IMR-90 (cell line): ENCODE data around the gene MICB.

Source experiments
- FOS ChIP-seq: fragments of 150-350 bp; IDR thresholded peaks from 2 replicates; pipeline ENCODE4 v1.6.1; 2016; ENCODE audit warnings: low read depth, low read length
- POLR2A ChIP-seq: IDR thresholded peaks from 2 replicates; pipeline ENCODE4 v1.6.1; 2012; ENCODE audit warnings: mild to moderate bottlenecking, low read depth, low read length
- RAD21 ChIP-seq: IDR thresholded peaks from 2 replicates; pipeline ENCODE4 v1.6.1; 2012; ENCODE audit warnings: low read length, improper control_type of control experiment
- RCOR1 ChIP-seq: IDR thresholded peaks from 2 replicates; pipeline ENCODE4 v1.6.1; 2012; ENCODE audit warnings: mild to moderate bottlenecking, low read length, improper control_type of control experiment; ENCODE audit not compliant: insufficient replicate concordance
- RFX5 ChIP-seq: IDR thresholded peaks from 2 replicates; pipeline ENCODE4 v1.8.0; 2012; ENCODE audit warnings: low read depth, mild to moderate bottlenecking, low read length, moderate library complexity
- TF ChIP-seq, protein P1 (sequence below): conservative IDR thresholded peaks from 2 replicates; pipeline ENCODE4 v1.5.1; 2012; ENCODE audit warnings: mild to moderate bottlenecking, low read depth, low read length, improper control_type of control experiment

DNA sequence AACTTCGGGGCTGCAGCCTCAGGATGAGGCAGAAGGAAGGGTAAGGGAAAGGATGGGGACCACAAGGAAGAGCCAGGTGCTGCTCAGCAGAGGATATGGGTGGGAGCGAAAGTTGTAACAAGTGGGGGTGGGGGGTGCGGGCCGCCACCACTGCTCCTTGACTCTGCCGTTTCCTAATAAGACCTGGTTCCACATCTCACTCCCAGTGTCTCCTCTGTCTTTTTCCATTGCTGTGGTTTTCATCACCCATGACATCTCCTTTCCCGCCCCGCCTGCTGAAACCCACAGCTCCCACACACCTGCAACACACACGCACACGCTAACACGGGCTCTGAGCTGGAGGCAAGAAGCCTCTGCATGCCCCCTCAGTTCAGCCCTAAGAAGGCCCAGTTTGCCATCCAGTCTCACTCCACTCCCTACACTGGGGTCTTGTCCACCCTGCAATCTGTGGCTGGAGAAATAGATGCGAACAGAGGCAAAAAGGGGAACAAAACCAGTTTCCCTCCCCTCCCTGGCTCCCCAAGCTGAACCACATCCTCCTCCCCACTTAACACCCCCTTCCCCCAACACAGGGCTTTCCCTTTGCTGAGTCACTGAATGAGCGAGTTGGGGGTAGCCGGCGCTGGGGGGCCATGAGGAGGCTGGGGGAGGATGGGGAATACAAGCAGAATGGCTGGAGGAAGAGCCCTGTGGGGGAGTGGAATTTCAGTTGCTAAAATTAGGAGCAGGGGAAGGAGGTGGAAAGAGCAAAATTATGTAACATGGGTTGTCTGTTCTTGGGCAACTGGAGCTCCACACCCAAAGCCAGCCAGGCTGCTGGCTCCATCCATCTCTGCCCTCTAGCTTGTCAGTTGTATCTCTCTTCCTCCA is 60.9 kb downstream of the MICB start:
- TF ChIP-seq POLR2A (no peak), RFX5 (no peak), FOS (no peak), RCOR1 (no peak), RAD21 (no peak)
- TF ChIP-seq, protein P1, sequence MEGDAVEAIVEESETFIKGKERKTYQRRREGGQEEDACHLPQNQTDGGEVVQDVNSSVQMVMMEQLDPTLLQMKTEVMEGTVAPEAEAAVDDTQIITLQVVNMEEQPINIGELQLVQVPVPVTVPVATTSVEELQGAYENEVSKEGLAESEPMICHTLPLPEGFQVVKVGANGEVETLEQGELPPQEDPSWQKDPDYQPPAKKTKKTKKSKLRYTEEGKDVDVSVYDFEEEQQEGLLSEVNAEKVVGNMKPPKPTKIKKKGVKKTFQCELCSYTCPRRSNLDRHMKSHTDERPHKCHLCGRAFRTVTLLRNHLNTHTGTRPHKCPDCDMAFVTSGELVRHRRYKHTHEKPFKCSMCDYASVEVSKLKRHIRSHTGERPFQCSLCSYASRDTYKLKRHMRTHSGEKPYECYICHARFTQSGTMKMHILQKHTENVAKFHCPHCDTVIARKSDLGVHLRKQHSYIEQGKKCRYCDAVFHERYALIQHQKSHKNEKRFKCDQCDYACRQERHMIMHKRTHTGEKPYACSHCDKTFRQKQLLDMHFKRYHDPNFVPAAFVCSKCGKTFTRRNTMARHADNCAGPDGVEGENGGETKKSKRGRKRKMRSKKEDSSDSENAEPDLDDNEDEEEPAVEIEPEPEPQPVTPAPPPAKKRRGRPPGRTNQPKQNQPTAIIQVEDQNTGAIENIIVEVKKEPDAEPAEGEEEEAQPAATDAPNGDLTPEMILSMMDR = no peak
